Bronchial epithelial cell (primary cell): Measurements from ENCODE around the gene EQTN. TPM values are rescaled to one million over a fixed set of nuclear protein-coding genes. Genes with fewer than 3 reads are reported as not detected.
A peak's percentile ranks its signal among the peaks of the same experiment; 100 is the strongest.

Experiments used
- DNase-seq: peaks from one replicate; pipeline ENCODE4 v3.0.0-alpha.2; 2010; ENCODE audit warnings: low read depth
- FAIRE-seq: peaks from 2 replicates; lab custom pipeline; 2011; peaks lifted over from hg19 to GRCh38; lab: Jason Lieb, UNC
- H3K27me3 ChIP-seq: 2 replicates; pipeline ENCODE4 v1.5.1; 2011; ENCODE audit warnings: low read length; ENCODE audit not compliant: control insufficient read depth, insufficient read depth
- H3K36me3 ChIP-seq: 2 replicates; pipeline ENCODE4 v1.5.1; 2011; ENCODE audit warnings: low read length; ENCODE audit not compliant: control insufficient read depth, insufficient read depth
- H3K4me3 ChIP-seq: 2 replicates; pipeline ENCODE4 v1.5.1; 2011; ENCODE audit warnings: mild to moderate bottlenecking, low read depth, low read length, control low read depth
- total RNA-seq: library from RNA; depleted of rRNA; stranded (reverse); fragments of >200 nt; gene quantifications from 2 replicates; pipeline ENCODE4 v1.2.1, GENCODE V29; 2014
- TF ChIP-seq, protein P1 (sequence below): IDR thresholded peaks from 2 replicates; pipeline ENCODE4 v1.5.1; 2011; ENCODE audit warnings: mild to moderate bottlenecking, moderate library complexity, low read length, control low read depth, inconsistent platforms; ENCODE audit not compliant: insufficient read depth, severe bottlenecking

Gene EQTN
- total RNA-seq, 1 donor from 2014 or later: not detected

DNA sequence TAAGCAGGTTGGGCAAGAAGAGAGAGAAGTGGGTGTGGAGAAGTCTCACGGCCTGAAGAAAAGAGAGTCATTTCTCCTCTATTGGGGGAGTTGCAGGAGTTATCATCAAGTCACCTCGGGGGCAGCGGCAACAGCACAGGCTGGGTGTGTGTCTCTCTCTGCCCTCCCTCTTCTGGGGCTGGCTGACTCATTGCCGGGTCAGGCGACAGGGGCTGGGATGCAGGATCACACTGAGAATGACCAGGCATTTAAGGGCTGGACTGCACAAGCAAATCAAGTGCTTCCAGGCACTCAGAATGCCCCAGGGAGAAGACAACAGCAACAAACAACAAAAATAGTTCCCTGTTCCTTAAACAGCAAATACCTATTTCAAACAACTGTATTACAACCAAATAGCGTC, 6.3 kb upstream of the EQTN start:
- DNase-seq: no peak
- H3K27me3 ChIP-seq: peaks cover 2% of the 10 kb centered on the region
- TF ChIP-seq, protein P1, sequence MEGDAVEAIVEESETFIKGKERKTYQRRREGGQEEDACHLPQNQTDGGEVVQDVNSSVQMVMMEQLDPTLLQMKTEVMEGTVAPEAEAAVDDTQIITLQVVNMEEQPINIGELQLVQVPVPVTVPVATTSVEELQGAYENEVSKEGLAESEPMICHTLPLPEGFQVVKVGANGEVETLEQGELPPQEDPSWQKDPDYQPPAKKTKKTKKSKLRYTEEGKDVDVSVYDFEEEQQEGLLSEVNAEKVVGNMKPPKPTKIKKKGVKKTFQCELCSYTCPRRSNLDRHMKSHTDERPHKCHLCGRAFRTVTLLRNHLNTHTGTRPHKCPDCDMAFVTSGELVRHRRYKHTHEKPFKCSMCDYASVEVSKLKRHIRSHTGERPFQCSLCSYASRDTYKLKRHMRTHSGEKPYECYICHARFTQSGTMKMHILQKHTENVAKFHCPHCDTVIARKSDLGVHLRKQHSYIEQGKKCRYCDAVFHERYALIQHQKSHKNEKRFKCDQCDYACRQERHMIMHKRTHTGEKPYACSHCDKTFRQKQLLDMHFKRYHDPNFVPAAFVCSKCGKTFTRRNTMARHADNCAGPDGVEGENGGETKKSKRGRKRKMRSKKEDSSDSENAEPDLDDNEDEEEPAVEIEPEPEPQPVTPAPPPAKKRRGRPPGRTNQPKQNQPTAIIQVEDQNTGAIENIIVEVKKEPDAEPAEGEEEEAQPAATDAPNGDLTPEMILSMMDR: no peak
- no peaks in the 10 kb centered on the region for H3K36me3 ChIP-seq
- H3K4me3 ChIP-seq: no peak overlapping the region
- FAIRE-seq: no peak

DNA sequence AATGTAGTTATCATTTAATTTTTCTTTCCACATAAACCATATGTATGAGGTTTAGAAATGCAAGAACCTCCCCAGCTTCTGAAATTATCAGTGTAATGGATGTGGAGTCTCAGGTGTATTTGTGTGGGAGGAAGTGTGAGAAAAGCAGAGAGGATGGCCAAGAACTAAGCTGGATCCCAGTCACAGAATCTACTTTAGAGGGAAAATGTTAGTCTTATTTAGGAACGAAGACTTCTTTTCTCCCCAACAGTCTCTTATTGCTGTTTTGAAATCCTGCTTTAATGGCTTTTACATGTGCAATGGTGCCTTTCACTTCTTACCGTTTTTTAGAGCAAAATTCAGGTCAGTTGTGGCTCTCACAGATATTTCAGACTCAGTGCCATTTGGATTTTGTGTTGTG, 3.0 kb downstream of the EQTN start:
- Histone ChIP-seq H3K36me3 (no peaks in the 10 kb centered on the region), H3K27me3 (peaks cover 2% of the 10 kb centered on the region), H3K4me3 (no peak overlapping the region)
- DNase-seq (no peak), FAIRE-seq (no peak)
- TF ChIP-seq, protein P1: no peak

DNA sequence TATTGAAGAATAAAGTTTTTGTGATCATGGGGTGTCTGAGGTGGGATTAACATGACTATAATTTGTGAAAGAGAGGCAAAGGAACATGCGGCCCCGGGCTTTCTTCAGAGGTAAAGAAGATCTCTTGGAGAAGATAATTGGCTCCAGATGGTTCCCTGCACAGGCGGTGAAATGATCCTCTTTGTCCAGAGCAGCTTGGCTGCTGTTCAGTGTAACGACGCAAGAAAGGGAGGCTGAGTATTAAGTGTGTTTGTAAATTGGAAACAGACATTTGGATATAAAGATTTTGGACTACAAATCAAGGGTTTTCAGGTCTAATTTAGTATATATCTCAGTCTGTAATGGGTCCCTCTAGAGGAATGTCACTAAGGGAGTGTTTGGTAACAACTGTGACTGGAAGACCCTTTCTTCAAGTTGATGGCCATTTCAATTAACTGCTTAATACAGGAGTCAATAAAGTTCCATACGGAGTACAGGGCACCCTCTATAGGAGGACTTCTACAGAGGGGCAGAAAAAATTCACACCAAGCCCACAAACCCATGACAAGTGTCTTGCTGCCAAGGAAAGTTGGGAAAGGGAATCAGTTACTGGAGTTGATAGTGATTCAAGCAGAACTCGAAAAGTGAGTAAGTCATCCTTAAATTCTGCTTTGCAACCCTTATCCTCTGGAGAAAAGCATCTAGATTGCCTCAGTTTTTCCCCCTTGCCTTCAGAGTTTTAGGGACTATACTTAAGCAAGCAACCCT, 4.1 kb downstream of the EQTN start:
- DNase-seq: no peak
- no peak overlapping the region for H3K4me3 ChIP-seq
- no peaks in the 10 kb centered on the region for H3K36me3 ChIP-seq
- FAIRE-seq: no peak
- peaks cover 2% of the 10 kb centered on the region for H3K27me3 ChIP-seq
- TF ChIP-seq, protein P1: no peak

DNA sequence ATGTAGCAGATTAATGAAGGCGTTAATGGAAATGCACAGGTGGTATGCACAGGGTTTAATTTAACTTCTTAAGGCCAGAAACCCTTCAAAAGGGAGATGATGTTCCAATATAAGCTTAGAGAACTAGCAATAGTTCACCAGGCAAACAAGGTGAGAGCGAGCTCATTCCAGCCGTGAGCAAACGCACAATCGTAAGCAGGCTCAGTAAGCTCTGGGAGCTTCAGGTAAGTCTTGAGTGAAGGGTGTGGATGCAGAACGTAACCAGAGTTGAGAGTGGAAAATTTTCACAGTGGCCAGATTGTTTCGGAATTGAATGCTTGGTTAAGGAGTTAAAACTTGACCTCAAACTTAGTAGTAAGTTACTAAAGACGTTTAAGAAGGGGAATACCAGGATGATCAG, 5.7 kb downstream of the EQTN start:
- TF ChIP-seq, protein P1: no peak
- Histone ChIP-seq H3K27me3 (peaks cover 2% of the 10 kb centered on the region), H3K4me3 (no peak overlapping the region), H3K36me3 (no peaks in the 10 kb centered on the region)
- peak; percentile 32 for FAIRE-seq
- DNase-seq: no peak

DNA sequence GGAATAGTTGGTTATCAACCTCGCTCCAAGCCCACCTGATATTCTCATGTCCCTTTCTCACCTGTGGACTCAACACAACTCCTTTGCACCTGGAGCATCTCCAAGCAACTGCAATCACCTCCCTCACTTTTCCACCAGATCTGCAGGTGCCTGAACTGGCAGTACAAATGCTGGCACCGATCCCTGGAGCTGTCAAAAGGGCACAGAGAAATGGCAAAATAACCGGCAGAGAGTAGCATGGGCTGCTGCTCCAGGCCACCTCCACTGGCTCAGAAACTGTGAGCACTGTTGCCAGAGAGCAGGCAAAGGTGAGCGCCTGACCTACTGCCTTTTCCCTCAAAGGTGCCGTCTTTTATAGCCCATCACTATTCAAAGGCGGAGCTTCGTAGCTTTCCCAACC, 14.7 kb downstream of the EQTN start:
- DNase-seq (no peak), FAIRE-seq (no peak)
- Histone ChIP-seq H3K36me3 (no peaks in the 10 kb centered on the region), H3K4me3 (no peak overlapping the region), H3K27me3 (no peaks in the 10 kb centered on the region)
- TF ChIP-seq, protein P1: no peak

DNA sequence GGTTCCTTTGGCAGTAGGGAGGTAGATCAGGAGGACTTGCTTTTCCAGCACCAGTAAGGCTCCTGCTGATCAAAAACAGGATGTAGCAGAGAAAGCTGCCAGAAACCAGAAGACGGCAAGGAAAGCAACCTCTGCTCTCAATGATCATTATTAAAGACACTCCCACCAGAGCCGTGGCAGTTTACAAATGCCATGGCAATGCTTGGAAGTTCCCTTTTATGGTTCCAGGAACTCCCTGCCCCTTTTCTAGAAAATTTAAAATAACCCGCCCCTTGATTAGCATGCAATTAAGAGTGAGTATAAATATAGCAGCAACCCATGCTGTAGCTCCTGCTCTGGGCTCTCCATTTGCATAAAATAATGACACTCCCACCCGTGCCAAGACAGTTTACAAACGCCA, 16.1 kb downstream of the EQTN start:
- no peak for DNase-seq
- Histone ChIP-seq H3K27me3 (no peaks in the 10 kb centered on the region), H3K4me3 (no peak overlapping the region), H3K36me3 (no peaks in the 10 kb centered on the region)
- peak; percentile 50 for FAIRE-seq
- TF ChIP-seq, protein P1: no peak
